ENCODE measurements around the gene NXF1.

DNA sequence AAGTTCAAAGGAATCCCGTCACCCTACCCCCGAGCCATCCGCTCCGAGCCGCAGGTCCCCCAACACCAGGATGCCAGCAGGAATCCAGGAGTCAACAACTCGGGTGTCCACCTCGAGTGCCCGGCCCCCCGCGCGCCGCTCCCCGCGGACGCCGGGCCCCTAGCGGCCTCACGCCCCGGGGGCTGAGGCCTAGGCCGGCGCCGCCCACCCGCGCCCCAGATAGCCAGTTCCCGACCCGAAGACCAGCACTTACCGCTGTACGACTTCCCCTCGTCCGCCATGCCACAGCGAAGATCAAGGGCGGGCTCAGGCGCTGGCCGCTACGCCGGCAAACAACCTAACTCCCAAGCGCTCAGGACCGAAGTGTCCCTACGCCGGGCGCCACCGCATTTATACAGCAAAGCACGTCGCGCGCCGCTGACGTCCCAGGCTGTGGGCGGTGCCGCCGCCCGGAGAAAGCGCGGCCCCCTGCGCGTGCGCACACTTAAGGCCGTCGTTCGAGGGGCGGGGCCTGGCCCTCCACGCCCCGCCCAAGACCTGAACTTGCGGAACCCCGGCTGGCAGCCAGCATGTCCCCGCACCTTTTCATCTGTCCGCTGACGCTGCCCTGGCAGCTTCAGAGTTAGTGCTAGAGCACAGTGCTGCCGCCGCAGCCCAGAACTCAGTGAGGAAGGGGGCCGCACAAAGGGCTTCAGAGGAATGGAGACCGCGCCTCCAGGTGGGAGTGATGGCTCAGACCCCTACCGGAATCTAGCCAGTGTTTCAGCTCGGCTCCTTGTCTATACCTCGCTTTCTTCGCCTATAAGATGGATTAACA is at the start of gene NXF1:
- TF ChIP-seq, protein P1, sequence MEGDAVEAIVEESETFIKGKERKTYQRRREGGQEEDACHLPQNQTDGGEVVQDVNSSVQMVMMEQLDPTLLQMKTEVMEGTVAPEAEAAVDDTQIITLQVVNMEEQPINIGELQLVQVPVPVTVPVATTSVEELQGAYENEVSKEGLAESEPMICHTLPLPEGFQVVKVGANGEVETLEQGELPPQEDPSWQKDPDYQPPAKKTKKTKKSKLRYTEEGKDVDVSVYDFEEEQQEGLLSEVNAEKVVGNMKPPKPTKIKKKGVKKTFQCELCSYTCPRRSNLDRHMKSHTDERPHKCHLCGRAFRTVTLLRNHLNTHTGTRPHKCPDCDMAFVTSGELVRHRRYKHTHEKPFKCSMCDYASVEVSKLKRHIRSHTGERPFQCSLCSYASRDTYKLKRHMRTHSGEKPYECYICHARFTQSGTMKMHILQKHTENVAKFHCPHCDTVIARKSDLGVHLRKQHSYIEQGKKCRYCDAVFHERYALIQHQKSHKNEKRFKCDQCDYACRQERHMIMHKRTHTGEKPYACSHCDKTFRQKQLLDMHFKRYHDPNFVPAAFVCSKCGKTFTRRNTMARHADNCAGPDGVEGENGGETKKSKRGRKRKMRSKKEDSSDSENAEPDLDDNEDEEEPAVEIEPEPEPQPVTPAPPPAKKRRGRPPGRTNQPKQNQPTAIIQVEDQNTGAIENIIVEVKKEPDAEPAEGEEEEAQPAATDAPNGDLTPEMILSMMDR (IDR thresholded peaks at IDR 0.05; ENCODE audit: low read length), result no peak
- no peak for TF ChIP-seq EZH2 (IDR thresholded peaks at IDR 0.05; ENCODE audit: borderline replicate concordance, low read length)
